K562 (cell line): ENCODE data around the gene IQCM. TPM values are rescaled to one million over a fixed set of nuclear protein-coding genes. Genes with fewer than 3 reads are reported as not detected.

Source experiments
- ATAC-seq: fragments of 200-7000 bp; cut with Tn5 transposase; 3 replicates; pipeline ENCODE4 v1.9.1; 2020; ENCODE audit warnings: moderate library complexity
- BruUV-seq: library from RNA; stranded (reverse); fragments of 400-500 nt; replicated peaks from 2 replicates; lab custom pipeline; 2021; lab: Mats Ljungman, UMichigan
- CTCF ChIA-PET: fragments of 300-600 bp; formaldehyde crosslinking; extraction: SDS; loops from one replicate; lab custom pipeline; 2021; ENCODE audit warnings: low intra/inter-chr PET ratio; lab: Yijun Ruan, JAX
- POLR2A ChIA-PET: fragments of 300-600, 350-650 bp; sonication (Branson Sonifier 250); formaldehyde crosslinking; extraction: SDS; loops from one replicate; lab custom pipeline; 2021; ENCODE audit warnings: antibody characterized with exemption, inconsistent platforms; lab: Yijun Ruan, JAX
- DNase-seq, 4 experiments: peaks; one replicate each; pipeline versions ENCODE4 v3.0.0 to v3.0.0-alpha.2; 2011 to 2018; ENCODE audit warnings: low spot score in 3 of 4, mixed read lengths in 3 of 4; ENCODE audit errors: extremely low read depth in 1 of 4
- FAIRE-seq: peaks from 2 replicates; lab custom pipeline; 2011; peaks lifted over from hg19 to GRCh38; lab: Jason Lieb, UNC
- H2AFZ ChIP-seq: 2 replicates; pipeline ENCODE4 v1.6.0; 2011; ENCODE audit warnings: low read depth, low read length, control low read depth, inconsistent platforms
- H3K27ac ChIP-seq: fragments of 200-600 bp; 3 replicates; pipeline ENCODE4 v1.8.0; 2011; ENCODE audit warnings: low read depth, mild to moderate bottlenecking, control low read depth, inconsistent platforms, low read length, moderate library complexity, mixed read lengths; ENCODE audit errors: extremely low read depth
- H3K27me3 ChIP-seq, 2 experiments: fragments of 300-600 bp in 1 of 2; 2 replicates in 1 of 2; 3 replicates in 1 of 2; pipeline versions ENCODE4 v1.6.0 to v1.8.0; 2011; ENCODE audit warnings: inconsistent platforms in 2 of 2, low read length in 2 of 2, mild to moderate bottlenecking in 1 of 2, mixed read lengths in 1 of 2, moderate library complexity in 1 of 2; ENCODE audit not compliant: control insufficient read depth in 2 of 2, insufficient read depth in 2 of 2
- H3K36me3 ChIP-seq: fragments of 300-600 bp; 3 replicates; pipeline ENCODE4 v1.8.0; 2011; ENCODE audit warnings: mild to moderate bottlenecking, low read length, inconsistent platforms; ENCODE audit not compliant: control insufficient read depth, insufficient read depth
- H3K4me1 ChIP-seq, 2 experiments: fragments of 200-600 bp in 1 of 2; replicated peaks in 1 of 2; 2 replicates in 1 of 2; 3 replicates in 1 of 2; pipeline versions ENCODE4 v1.5.1 to v1.8.0; 2011; ENCODE audit warnings: inconsistent platforms in 2 of 2, low read length in 2 of 2, mild to moderate bottlenecking in 1 of 2, mixed read lengths in 1 of 2, moderate library complexity in 1 of 2; ENCODE audit not compliant: control insufficient read depth in 2 of 2, insufficient read depth in 2 of 2
- H3K4me2 ChIP-seq: 2 replicates; pipeline ENCODE4 v1.6.1; 2011; ENCODE audit warnings: low read length, control low read depth, inconsistent platforms, mixed read lengths; ENCODE audit not compliant: insufficient read depth
- H3K4me3 ChIP-seq: fragments of 200-600 bp; sonication (generic), shearing (Covaris generic); 2 replicates; pipeline ENCODE4 v1.5.1; 2016; ENCODE audit warnings: control low read depth, inconsistent platforms
- H3K79me2 ChIP-seq: fragments of 200-600 bp; 3 replicates; pipeline ENCODE4 v1.8.0; 2011; ENCODE audit warnings: low read length, inconsistent platforms; ENCODE audit not compliant: control insufficient read depth, insufficient read depth
- H3K9ac ChIP-seq, 2 experiments: 2 replicates each; pipeline versions ENCODE4 v1.6.0 to v1.6.1; 2011; ENCODE audit warnings: low read depth in 2 of 2, low read length in 2 of 2, control low read depth in 1 of 2, inconsistent platforms in 1 of 2, mild to moderate bottlenecking in 1 of 2, mixed read lengths in 1 of 2; ENCODE audit not compliant: insufficient read depth in 1 of 2
- H3K9me1 ChIP-seq: one replicate; pipeline ENCODE4 v1.6.0; 2011; ENCODE audit warnings: inconsistent platforms, mild to moderate bottlenecking, low read length, moderate library complexity; ENCODE audit not compliant: control insufficient read depth, insufficient read depth
- H3K9me3 ChIP-seq: replicated peaks from 2 replicates; pipeline ENCODE4 v1.5.1; 2011; ENCODE audit warnings: low read depth, low read length, inconsistent platforms; ENCODE audit not compliant: control insufficient read depth, insufficient read depth
- H4K20me1 ChIP-seq: replicated peaks from 2 replicates; pipeline ENCODE4 v1.6.1; 2011; ENCODE audit warnings: low read length, inconsistent platforms, mixed read lengths; ENCODE audit not compliant: control insufficient read depth, insufficient read depth
- CAMTA2 ChIP-seq: fragments of 250-450 bp; sonication (Bioruptor Pico); conservative IDR thresholded peaks from 2 replicates; pipeline ENCODE4 v1.5.1; 2022
- CHD1 ChIP-seq: fragments of 200-600 bp; sonication (generic); IDR thresholded peaks from one replicate; pipeline ENCODE4 v1.6.1; 2012; ENCODE audit warnings: mild to moderate bottlenecking, moderate library complexity, low read length, inconsistent platforms
- GABPB2 ChIP-seq: fragments of 250-450 bp; sonication (Bioruptor Pico); conservative IDR thresholded peaks from 2 replicates; pipeline ENCODE4 v1.5.1; 2021; ENCODE audit warnings: mild to moderate bottlenecking
- GATAD2A ChIP-seq: fragments of 450-650 bp; IDR thresholded peaks from 2 replicates; pipeline ENCODE4 v1.6.1; 2017
- KDM5B ChIP-seq: fragments of 200-600 bp; sonication (generic); IDR thresholded peaks from 2 replicates; pipeline ENCODE4 v1.6.1; 2012; ENCODE audit warnings: low read depth, mild to moderate bottlenecking, moderate library complexity, low read length, control low read depth, inconsistent platforms; ENCODE audit not compliant: insufficient replicate concordance
- KLF13 ChIP-seq: fragments of 450-650 bp; IDR thresholded peaks from 2 replicates; pipeline ENCODE4 v1.6.1; 2016; ENCODE audit warnings: missing genetic modification characterization, low read depth, mild to moderate bottlenecking, missing compliant biosample characterization, moderate library complexity, borderline replicate concordance
- MBD2 ChIP-seq: sonication (generic); IDR thresholded peaks from 2 replicates; pipeline ENCODE4 v1.6.1; 2016; ENCODE audit warnings: low read depth, borderline replicate concordance
- PHF21A ChIP-seq: fragments of 450-650 bp; IDR thresholded peaks from 2 replicates; pipeline ENCODE4 v1.6.1; 2017; ENCODE audit warnings: low read depth, borderline replicate concordance
- RHOXF2B ChIP-seq: fragments of 250-450 bp; sonication (Bioruptor Pico); conservative IDR thresholded peaks from 2 replicates; pipeline ENCODE4 v1.5.1; 2021
- SMARCC2 ChIP-seq: fragments of 450-650 bp; IDR thresholded peaks from 2 replicates; pipeline ENCODE4 v1.6.1; 2017; ENCODE audit warnings: antibody characterized with exemption, moderate library complexity, mild to moderate bottlenecking, low read depth
- SRSF9 ChIP-seq: fragments of 200-400 bp; formaldehyde crosslinking; IDR thresholded peaks from 2 replicates; pipeline ENCODE4 v1.6.1; 2017; ENCODE audit warnings: low read depth, low read length, borderline replicate concordance
- ZC3H11A ChIP-seq: IDR thresholded peaks from 2 replicates; pipeline ENCODE4 v1.6.1; 2012; ENCODE audit warnings: low read depth, low read length, improper control_type of control experiment
- ZNF121 ChIP-seq: sonication (generic); formaldehyde crosslinking; conservative IDR thresholded peaks from 2 replicates; pipeline ENCODE4 v1.8.0; 2022; ENCODE audit warnings: missing genetic modification reagents
- ZNF668 ChIP-seq: fragments of 250-450 bp; sonication (Bioruptor Pico); IDR thresholded peaks from 2 replicates; pipeline ENCODE4 v1.8.0; 2022; ENCODE audit warnings: mild to moderate bottlenecking, inconsistent platforms
- ZNF785 ChIP-seq: fragments of 250-450 bp; sonication (Bioruptor Pico); IDR thresholded peaks from 2 replicates; pipeline ENCODE4 v1.4.0; 2020; ENCODE audit warnings: mild to moderate bottlenecking
- WGBS: fragments of 100-300 bp; shearing (Covaris generic); methylation state at CpG from one replicate; pipeline ENCODE4 v1.1.6; 2016; ENCODE audit warnings: low coverage, mixed read lengths; ENCODE audit not compliant: insufficient coverage; ENCODE audit errors: missing lambda C conversion rate; 5-methylcytosine and 5-hydroxymethylcytosine counted together
- in situ Hi-C: fragments of 300-500 bp; cut with MboI; formaldehyde crosslinking; loops from 4 replicates; pipeline ENCODE4 v1.15.0; 2018; ENCODE audit warnings: inconsistent platforms, mixed read lengths
- intact Hi-C: fragments of 100-400 bp; cut with micrococcal nuclease; formaldehyde crosslinking; loops from 2 replicates; pipeline ENCODE4 v1.14.2; 2022
- polyA plus RNA-seq, 8 experiments: library from polyadenylated mRNA; depleted of rRNA in 4 of 8; stranded (reverse) in 5 of 8; unstranded in 3 of 8; fragments of >200 nt; fragmentation: Nextera tagmentation in 2 of 8; fragmentation: Illumina TruSeq in 1 of 8; extraction: Ambion mirVana in 2 of 8; extraction: Trizol in 1 of 8; gene quantifications; 2 replicates each; pipeline versions ENCODE4 v1.2.1 to v1.2.3, GENCODE V29; 2011 to 2014; ENCODE audit warnings: inconsistent platforms in 1 of 8, missing spikeins in 1 of 8
- total RNA-seq, 7 experiments: library from RNA; depleted of rRNA in 6 of 7; stranded (reverse); fragments of >200 nt in 6 of 7; fragmentation: Illumina TruSeq in 2 of 7; extraction: Trizol in 2 of 7; gene quantifications; 2 replicates each; pipeline versions ENCODE4 v1.2.1 to v1.2.3, GENCODE V29; 2011 to 2021; ENCODE audit warnings: low replicate concordance in 1 of 7
- TF ChIP-seq, protein P1 (sequence below): sonication (generic); formaldehyde crosslinking; IDR thresholded peaks from 2 replicates; pipeline ENCODE4 v1.8.0; 2022; ENCODE audit warnings: mild to moderate bottlenecking, missing genetic modification reagents

Gene IQCM
- total and polyA plus RNA-seq, 9 of the 15 experiments (the other 6 are each of a cell fraction or from before 2014, with no cell fraction given): not detected

DNA sequence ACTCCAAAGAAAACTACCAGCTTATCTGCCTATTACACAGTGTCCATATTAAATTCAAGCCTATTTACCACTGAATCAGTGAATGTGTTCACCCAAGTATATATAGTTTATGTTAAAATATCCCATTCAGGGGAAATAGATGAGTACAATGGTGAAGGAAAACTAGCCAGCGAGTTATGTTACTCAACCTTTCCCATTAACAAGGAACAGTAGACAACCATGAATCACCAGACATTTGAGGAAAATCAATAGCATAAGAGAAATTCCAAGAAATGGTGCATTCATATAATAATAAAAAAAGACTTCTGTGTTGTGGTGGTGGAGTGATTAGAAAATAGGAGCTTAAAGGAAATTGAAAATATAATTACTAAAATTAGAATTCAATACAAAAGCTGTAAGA, 21.3 kb downstream of the IQCM start:
- ChIA-PET POLR2A (no interaction called here), CTCF (no interaction called here)
- no peak for ATAC-seq
- DNase-seq: no peak
- no peaks in the 10 kb centered on the region for H3K4me1 ChIP-seq
- no peaks in the 10 kb centered on the region for H3K36me3 ChIP-seq
- 0% methylated on average over 1 of the region's 1 CpG for WGBS
- no peaks in the 10 kb centered on the region for H3K27me3 ChIP-seq
- TF ChIP-seq GABPB2 (no peak), ZNF785 (CRISPR knock-in tag) (no peak), ZNF668 (CRISPR knock-in tag) (no peak), SMARCC2 (no peak), PHF21A (no peak), MBD2 (no peak), KDM5B (no peak), GATAD2A (no peak), KLF13 (tag) (no peak), ZNF121 (CRISPR knock-in tag) (no peak), SRSF9 (no peak), RHOXF2B (no peak), CHD1 (no peak), CAMTA2 (no peak), ZC3H11A (no peak)
- TF ChIP-seq, protein P1, sequence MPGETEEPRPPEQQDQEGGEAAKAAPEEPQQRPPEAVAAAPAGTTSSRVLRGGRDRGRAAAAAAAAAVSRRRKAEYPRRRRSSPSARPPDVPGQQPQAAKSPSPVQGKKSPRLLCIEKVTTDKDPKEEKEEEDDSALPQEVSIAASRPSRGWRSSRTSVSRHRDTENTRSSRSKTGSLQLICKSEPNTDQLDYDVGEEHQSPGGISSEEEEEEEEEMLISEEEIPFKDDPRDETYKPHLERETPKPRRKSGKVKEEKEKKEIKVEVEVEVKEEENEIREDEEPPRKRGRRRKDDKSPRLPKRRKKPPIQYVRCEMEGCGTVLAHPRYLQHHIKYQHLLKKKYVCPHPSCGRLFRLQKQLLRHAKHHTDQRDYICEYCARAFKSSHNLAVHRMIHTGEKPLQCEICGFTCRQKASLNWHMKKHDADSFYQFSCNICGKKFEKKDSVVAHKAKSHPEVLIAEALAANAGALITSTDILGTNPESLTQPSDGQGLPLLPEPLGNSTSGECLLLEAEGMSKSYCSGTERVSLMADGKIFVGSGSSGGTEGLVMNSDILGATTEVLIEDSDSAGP (CRISPR knock-in tag): no peak
- TF ChIP-seq, all 486 proteins: peak for 0
- no TSS peak for BruUV-seq
- H3K9ac ChIP-seq: no peak overlapping the region
- H3K9me3 ChIP-seq: no peaks in the 10 kb centered on the region; the same call in 1 of the 2 replicates
- no peak overlapping the region for H3K4me2 ChIP-seq
- H4K20me1 ChIP-seq: no peaks in the 10 kb centered on the region
- H3K4me3 ChIP-seq: no peak overlapping the region
- no peak overlapping the region for H2AFZ ChIP-seq
- intact Hi-C loops (no loop called here), in situ Hi-C loops (no loop called here)
- H3K79me2 ChIP-seq: no peaks in the 10 kb centered on the region
- H3K27ac ChIP-seq: no peak overlapping the region
- no peaks in the 10 kb centered on the region for H3K9me1 ChIP-seq
- FAIRE-seq: no peak
